HepG2 (cell line): ENCODE data around the gene ARMC10. TPM values are rescaled to one million over a fixed set of nuclear protein-coding genes. Genes with fewer than 3 reads are reported as not detected.

ENCODE experiments used
- ATAC-seq: fragments of 200-7000 bp; cut with Tn5 transposase; 3 replicates; pipeline ENCODE4 v1.9.1; 2020; ENCODE audit warnings: mild to moderate bottlenecking, moderate library complexity
- BruUV-seq: library from RNA; stranded (reverse); fragments of 400-500 nt; replicated peaks from 2 replicates; lab custom pipeline; 2021; lab: Mats Ljungman, UMichigan
- CTCF ChIA-PET: fragments of 300-600 bp; formaldehyde crosslinking; extraction: SDS; loops from one replicate; lab custom pipeline; 2021; ENCODE audit warnings: low total read pairs, inconsistent platforms, low intra/inter-chr PET ratio; lab: Yijun Ruan, JAX
- POLR2A ChIA-PET: fragments of 350-600 bp; sonication (Branson Sonifier 250); formaldehyde crosslinking; loops from one replicate; lab custom pipeline; 2020; ENCODE audit warnings: antibody characterized with exemption, inconsistent platforms; lab: Yijun Ruan, JAX
- DNase-seq: peaks from one replicate; pipeline ENCODE4 v3.0.0-alpha.2; 2015; ENCODE audit warnings: low spot score
- FAIRE-seq: peaks from 3 replicates; lab custom pipeline; 2011; peaks lifted over from hg19 to GRCh38; lab: Jason Lieb, UNC
- H2AFZ ChIP-seq: one replicate; pipeline ENCODE4 v1.6.1; 2011; ENCODE audit warnings: low read length, inconsistent platforms
- H3K27ac ChIP-seq: fragments of 300-600 bp; 3 replicates; pipeline ENCODE4 v1.8.0; 2011; ENCODE audit warnings: mixed run types, mild to moderate bottlenecking, mixed read lengths, low read length, inconsistent platforms; ENCODE audit not compliant: insufficient read depth; ENCODE audit errors: extremely low read length
- H3K27me3 ChIP-seq, 2 experiments: fragments of 200-600 bp in 1 of 2; 2 replicates in 1 of 2; 3 replicates in 1 of 2; pipeline versions ENCODE4 v1.6.0 to v1.8.0; 2011; ENCODE audit warnings: low read length in 2 of 2, mild to moderate bottlenecking in 2 of 2, moderate library complexity in 2 of 2, inconsistent platforms in 1 of 2; ENCODE audit not compliant: insufficient read depth in 2 of 2, control insufficient read depth in 1 of 2
- H3K36me3 ChIP-seq, 2 experiments: fragments of 200-600 bp in 1 of 2; replicated peaks in 1 of 2; 2 replicates in 1 of 2; 3 replicates in 1 of 2; pipeline versions ENCODE4 v1.5.1 to v1.8.0; 2011; ENCODE audit warnings: low read length in 2 of 2, inconsistent platforms in 1 of 2; ENCODE audit not compliant: insufficient read depth in 2 of 2, control insufficient read depth in 1 of 2
- H3K4me1 ChIP-seq: 2 replicates; pipeline ENCODE4 v1.5.1; 2012; ENCODE audit warnings: low read length, inconsistent platforms; ENCODE audit not compliant: insufficient read depth
- H3K4me2 ChIP-seq: 2 replicates; pipeline ENCODE4 v1.6.0; 2011; ENCODE audit warnings: low read depth, low read length, inconsistent platforms
- H3K4me3 ChIP-seq, 3 experiments: fragments of 200-600 bp in 1 of 3; sonication (generic), shearing (Covaris generic) in 1 of 3; replicated peaks in 1 of 3; 2 replicates each; pipeline ENCODE4 v1.5.1; 2011 to 2016; ENCODE audit warnings: low read length in 3 of 3, inconsistent platforms in 2 of 3, low read depth in 2 of 3, mild to moderate bottlenecking in 2 of 3, control low read depth in 1 of 3, mixed read lengths in 1 of 3; ENCODE audit not compliant: insufficient read depth in 1 of 3
- H3K79me2 ChIP-seq: one replicate; pipeline ENCODE4 v1.6.1; 2011; ENCODE audit warnings: low read length, inconsistent platforms; ENCODE audit not compliant: insufficient read depth
- H3K9ac ChIP-seq: 2 replicates; pipeline ENCODE4 v1.6.0; 2011; ENCODE audit warnings: mild to moderate bottlenecking, low read depth, low read length, inconsistent platforms; ENCODE audit not compliant: insufficient read depth
- H3K9me3 ChIP-seq: 2 replicates; pipeline ENCODE4 v1.5.1; 2012; ENCODE audit warnings: mild to moderate bottlenecking, low read length
- H4K20me1 ChIP-seq: 2 replicates; pipeline ENCODE4 v1.6.0; 2011; ENCODE audit warnings: inconsistent platforms, mild to moderate bottlenecking, low read length, moderate library complexity; ENCODE audit not compliant: insufficient read depth
- ATF2 ChIP-seq: sonication (generic); formaldehyde crosslinking; IDR thresholded peaks from 2 replicates; pipeline ENCODE4 v1.4.0; 2020; ENCODE audit warnings: missing genetic modification reagents
- MED13 ChIP-seq: sonication (generic); formaldehyde crosslinking; IDR thresholded peaks from 2 replicates; pipeline ENCODE4 v1.5.0; 2020; ENCODE audit warnings: missing genetic modification reagents
- RBFOX2 ChIP-seq: fragments of 200-400 bp; formaldehyde crosslinking; IDR thresholded peaks from 2 replicates; pipeline ENCODE4 v1.6.1; 2017; ENCODE audit warnings: low read depth, mild to moderate bottlenecking, low read length
- TP53 ChIP-seq: sonication (generic); formaldehyde crosslinking; conservative IDR thresholded peaks from 2 replicates; pipeline ENCODE4 v1.4.0; 2020; ENCODE audit warnings: missing genetic modification reagents
- ZNF407 ChIP-seq: sonication (generic); formaldehyde crosslinking; IDR thresholded peaks from one replicate; pipeline ENCODE4 v1.5.1; 2020; ENCODE audit warnings: mild to moderate bottlenecking, missing genetic modification reagents; ENCODE audit errors: not compliant biosample characterization
- WGBS: methylation state at CpG from one replicate; pipeline ENCODE4 v1.1.6; 2017; ENCODE audit warnings: low lambda C conversion rate; 5-methylcytosine and 5-hydroxymethylcytosine counted together
- in situ Hi-C: cut with HindIII; loops from 2 replicates; pipeline ENCODE4 v1.10.0; 2017; ENCODE audit warnings: low pct_unique_long_range_greater_than_20kb; ENCODE audit not compliant: extremely low pct_ligation_motif_present
- intact Hi-C: fragments of 100-400 bp; cut with micrococcal nuclease; formaldehyde crosslinking; loops from one replicate; pipeline ENCODE4 v1.10.0; 2022; ENCODE audit not compliant: unreplicated experiment
- polyA plus RNA-seq, 8 experiments: library from polyadenylated mRNA; depleted of rRNA in 3 of 8; stranded (reverse) in 7 of 8; unstranded in 1 of 8; fragments of >200 nt; fragmentation: Illumina TruSeq in 4 of 8; extraction: Trizol in 4 of 8; gene quantifications; 2 replicates each; pipeline versions ENCODE4 v1.2.1 to v1.2.3, GENCODE V29; 2011 to 2016; ENCODE audit warnings: low read depth in 4 of 8, missing spikeins in 1 of 8, mixed read lengths in 1 of 8; ENCODE audit not compliant: insufficient read depth in 1 of 8
- total RNA-seq, 5 experiments: library from RNA; depleted of rRNA; stranded (reverse); fragments of >200 nt; fragmentation: Illumina TruSeq; extraction: Trizol; gene quantifications; 2 replicates each; pipeline ENCODE4 v1.2.3, GENCODE V29; 2016; ENCODE audit warnings: low read depth in 1 of 5
- TF ChIP-seq, protein P1 (sequence below): sonication (generic); formaldehyde crosslinking; IDR thresholded peaks from 2 replicates; pipeline ENCODE4 v1.9.0; 2021; ENCODE audit warnings: missing genetic modification reagents, borderline replicate concordance

Gene ARMC10
- total and polyA plus RNA-seq, 2 of the 13 experiments (the other 11 are each of a cell fraction or from before 2014, with no cell fraction given) = 11.3 to 23.7 TPM

DNA sequence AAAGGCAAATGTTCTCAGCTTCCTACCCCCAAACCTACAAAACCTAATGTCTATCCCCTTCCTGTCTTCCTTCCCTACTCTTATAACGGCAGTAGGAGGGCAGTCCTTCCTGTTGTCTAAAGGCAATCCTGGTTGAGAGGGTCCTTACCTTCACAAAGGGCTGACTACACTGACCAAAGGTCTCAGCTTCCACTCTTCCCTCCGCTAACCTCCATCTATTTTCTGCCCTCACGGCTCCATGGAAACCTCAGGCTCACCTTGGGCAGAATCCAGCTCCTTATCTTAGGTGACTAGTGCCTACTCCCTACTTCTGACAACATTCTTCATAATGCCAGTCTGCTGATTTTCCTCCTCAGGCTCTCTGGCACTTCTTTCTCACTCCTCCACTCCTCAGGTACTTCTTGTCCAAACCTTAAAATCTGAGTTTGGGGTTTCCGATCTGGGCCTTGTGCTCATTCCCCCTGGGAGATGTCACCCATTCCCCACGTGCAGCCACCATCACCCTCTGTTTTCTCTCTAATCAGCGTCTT is 886 bp upstream of the ARMC10 start (continued):
- TF ChIP-seq, protein P1, sequence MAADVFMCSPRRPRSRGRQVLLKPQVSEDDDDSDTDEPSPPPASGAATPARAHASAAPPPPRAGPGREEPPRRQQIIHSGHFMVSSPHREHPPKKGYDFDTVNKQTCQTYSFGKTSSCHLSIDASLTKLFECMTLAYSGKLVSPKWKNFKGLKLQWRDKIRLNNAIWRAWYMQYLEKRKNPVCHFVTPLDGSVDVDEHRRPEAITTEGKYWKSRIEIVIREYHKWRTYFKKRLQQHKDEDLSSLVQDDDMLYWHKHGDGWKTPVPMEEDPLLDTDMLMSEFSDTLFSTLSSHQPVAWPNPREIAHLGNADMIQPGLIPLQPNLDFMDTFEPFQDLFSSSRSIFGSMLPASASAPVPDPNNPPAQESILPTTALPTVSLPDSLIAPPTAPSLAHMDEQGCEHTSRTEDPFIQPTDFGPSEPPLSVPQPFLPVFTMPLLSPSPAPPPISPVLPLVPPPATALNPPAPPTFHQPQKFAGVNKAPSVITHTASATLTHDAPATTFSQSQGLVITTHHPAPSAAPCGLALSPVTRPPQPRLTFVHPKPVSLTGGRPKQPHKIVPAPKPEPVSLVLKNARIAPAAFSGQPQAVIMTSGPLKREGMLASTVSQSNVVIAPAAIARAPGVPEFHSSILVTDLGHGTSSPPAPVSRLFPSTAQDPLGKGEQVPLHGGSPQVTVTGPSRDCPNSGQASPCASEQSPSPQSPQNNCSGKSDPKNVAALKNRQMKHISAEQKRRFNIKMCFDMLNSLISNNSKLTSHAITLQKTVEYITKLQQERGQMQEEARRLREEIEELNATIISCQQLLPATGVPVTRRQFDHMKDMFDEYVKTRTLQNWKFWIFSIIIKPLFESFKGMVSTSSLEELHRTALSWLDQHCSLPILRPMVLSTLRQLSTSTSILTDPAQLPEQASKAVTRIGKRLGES (CRISPR knock-in tag) = no peak
- no peak for TF ChIP-seq MED13 (CRISPR knock-in tag)

GRCh38 chr7:103075337-103075918 is 488 bp downstream of the ARMC10 start:
- Histone ChIP-seq H4K20me1 (no peaks in the 10 kb centered on the region), H3K4me1 (peaks cover 22% of the 10 kb centered on the region), H3K9ac (peak overlapping the region; percentile 78), H3K27ac (peak overlapping the region; percentile 76), H3K36me3 (no peaks in the 10 kb centered on the region; a peak in 1 of 5 replicates), H3K27me3 (no peaks in the 10 kb centered on the region; a peak in 1 of 5 replicates), H3K9me3 (no peaks in the 10 kb centered on the region), H3K79me2 (peaks cover 21% of the 10 kb centered on the region), H3K4me2 (peak overlapping the region; percentile 95), H2AFZ (no peak overlapping the region), H3K4me3 (peak overlapping the region; percentile 80 to 93 (median 91))
- BruUV-seq = no TSS peak
- intact Hi-C loops (loop anchor here (1.0 kb wide), 1 partner anchor 74 kb away; the partner anchor contains the start of gene NAPEPLD), in situ Hi-C loops (no loop called here)
- ATAC-seq = peak; percentile 54
- peak; percentile 50 for DNase-seq
- 0% methylated on average over 3 of the region's 36 CpGs for WGBS
- no peak for FAIRE-seq
- ChIA-PET POLR2A (interaction anchor here (0.8 to 2.3 kb wide), 11 partner anchors 8 to 1938 kb away, joined by 3 to 17 read pairs (median 7); partner anchors contain the start of genes FAM185A and NAPEPLD), CTCF (no interaction called here)
- TF ChIP-seq ZNF407 (no peak), TP53 (CRISPR knock-in tag) (no peak), RBFOX2 (peak; percentile 16; the same call in 1 of the 2 replicates), ATF2 (CRISPR knock-in tag) (0 out of 2 replicates have a peak, but pooled peaks have one; percentile 25)
